HL-60 (cell line): ENCODE data around the gene PTGS1.

Experiments
- DNase-seq, 2 experiments: peaks; one replicate each; pipeline ENCODE4 v3.0.0-alpha.2; 2010 to 2020; ENCODE audit warnings: low read depth in 1 of 2, low spot score in 1 of 2
- H3K27ac ChIP-seq: fragments of 250-450 bp; sonication (Bioruptor Pico); replicated peaks from 2 replicates; pipeline ENCODE4 v1.5.1; 2020; ENCODE audit warnings: mild to moderate bottlenecking, moderate library complexity
- H3K27me3 ChIP-seq: fragments of 250-450 bp; sonication (Bioruptor Pico); 2 replicates; pipeline ENCODE4 v1.5.1; 2021; ENCODE audit warnings: mild to moderate bottlenecking, moderate library complexity; ENCODE audit not compliant: insufficient read depth, poor library complexity, severe bottlenecking
- H3K4me3 ChIP-seq: replicated peaks from 2 replicates; pipeline ENCODE4 v1.5.1; 2011; ENCODE audit warnings: mild to moderate bottlenecking, control low read depth, low read length; ENCODE audit not compliant: insufficient read depth
- CTCF ChIP-seq: IDR thresholded peaks from one replicate; pipeline ENCODE4 v1.5.1; 2011; ENCODE audit warnings: low read length, control low read depth, inconsistent platforms; ENCODE audit not compliant: insufficient read depth
- GABPA ChIP-seq: IDR thresholded peaks from 2 replicates; pipeline ENCODE4 v1.6.1; 2012; ENCODE audit warnings: low read depth
- POLR2AphosphoS5 ChIP-seq: IDR thresholded peaks from 2 replicates; pipeline ENCODE4 v1.6.1; 2012; ENCODE audit warnings: low read depth
- REST ChIP-seq: IDR thresholded peaks from 2 replicates; pipeline ENCODE4 v1.6.1; 2012; ENCODE audit warnings: low read depth; ENCODE audit not compliant: insufficient replicate concordance
- SPI1 ChIP-seq: IDR thresholded peaks from 2 replicates; pipeline ENCODE4 v1.6.1; 2012; ENCODE audit warnings: low read depth, mild to moderate bottlenecking, borderline replicate concordance

Gene PTGS1

GRCh38 chr9:122444041-122444733, 73.4 kb downstream of the PTGS1 start:
- H3K27ac ChIP-seq, result no peak overlapping the region
- H3K27me3 ChIP-seq, result no peaks in the 10 kb centered on the region
- no peak for DNase-seq
- H3K4me3 ChIP-seq, result no peak overlapping the region
- TF ChIP-seq GABPA (no peak), SPI1 (no peak), REST (no peak), CTCF (no peak), POLR2AphosphoS5 (no peak)
